ENCODE results near the gene BAX. TPM values are rescaled to one million over a fixed set of nuclear protein-coding genes. Genes with fewer than 3 reads are reported as not detected.

Gene BAX
- total RNA-seq, 2 experiments from 2014 or later, result 310 to 324 TPM

DNA sequence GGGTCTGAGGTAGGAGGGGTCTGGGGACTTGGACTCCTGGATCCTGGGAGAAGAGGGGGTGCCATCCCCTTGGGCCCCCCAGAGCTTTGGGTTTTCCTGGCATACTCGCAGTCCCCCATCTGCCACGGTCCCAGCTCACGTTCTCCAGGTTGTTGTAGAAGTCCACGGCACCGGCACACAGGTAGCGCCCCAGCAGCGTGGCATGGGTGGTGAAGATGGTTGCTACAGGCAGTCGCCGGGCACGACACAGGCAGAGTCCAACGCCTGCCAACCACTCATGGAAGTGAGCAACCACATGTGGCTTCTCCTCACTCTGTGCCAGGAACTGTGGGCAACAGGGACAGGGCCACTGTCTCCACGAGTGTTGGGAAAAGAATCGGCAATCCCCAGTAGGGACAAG is 31.0 kb downstream of the BAX start:
- Mint-ChIP-seq H3K4me3 (no peak overlapping the region), H3K27ac (no peak overlapping the region), H3K4me1 (peaks cover 5% of the 10 kb centered on the region), H3K27me3 (no peaks in the 10 kb centered on the region), H3K9me3 (no peaks in the 10 kb centered on the region), H3K36me3 (ENCODE audit: low read depth) (peaks cover 40% of the 10 kb centered on the region)
- ChIA-PET CTCF (interaction anchor here (0.6 to 10.8 kb wide), 2 partner anchors 7 to 9 kb away, joined by 3 to 89 read pairs; partner anchors contain the start of genes GYS1 and RUVBL2), POLR2A (no interaction called here)
- DNase-seq, result no peak

DNA sequence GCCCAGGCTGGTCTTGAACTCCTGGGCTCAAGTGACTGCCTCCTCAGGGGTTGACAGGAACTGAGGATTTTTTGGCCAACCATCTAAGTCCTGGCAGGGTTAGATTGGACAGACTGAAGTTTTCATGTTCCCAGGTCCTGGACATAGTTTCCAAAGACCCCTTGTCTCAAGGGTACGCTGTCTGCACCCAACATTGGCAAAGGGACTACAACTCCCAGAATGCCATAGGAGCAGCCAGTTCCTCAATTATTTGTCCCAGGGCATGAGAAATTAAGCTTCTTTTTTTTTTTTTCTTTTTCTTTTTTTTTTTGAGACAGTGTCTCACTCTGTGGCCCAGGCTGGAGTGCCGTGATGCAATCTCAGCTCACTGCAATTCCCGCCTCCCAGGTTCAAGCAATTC is 31.5 kb downstream of the BAX start:
- no peak overlapping the region for H3K27ac Mint-ChIP-seq
- H3K4me3 Mint-ChIP-seq, result no peak overlapping the region
- ChIA-PET POLR2A (no interaction called here), CTCF (interaction anchor here (0.6 to 1.6 kb wide), 3 partner anchors 10 to 27 kb away, joined by 3 to 6 read pairs (median 6); no protein-coding TSS in a partner anchor)
- peaks cover 37% of the 10 kb centered on the region for H3K36me3 Mint-ChIP-seq (ENCODE audit: low read depth)
- peaks cover 9% of the 10 kb centered on the region for H3K4me1 Mint-ChIP-seq
- H3K9me3 Mint-ChIP-seq, result no peaks in the 10 kb centered on the region
- H3K27me3 Mint-ChIP-seq, result no peaks in the 10 kb centered on the region
- no peak for DNase-seq

DNA sequence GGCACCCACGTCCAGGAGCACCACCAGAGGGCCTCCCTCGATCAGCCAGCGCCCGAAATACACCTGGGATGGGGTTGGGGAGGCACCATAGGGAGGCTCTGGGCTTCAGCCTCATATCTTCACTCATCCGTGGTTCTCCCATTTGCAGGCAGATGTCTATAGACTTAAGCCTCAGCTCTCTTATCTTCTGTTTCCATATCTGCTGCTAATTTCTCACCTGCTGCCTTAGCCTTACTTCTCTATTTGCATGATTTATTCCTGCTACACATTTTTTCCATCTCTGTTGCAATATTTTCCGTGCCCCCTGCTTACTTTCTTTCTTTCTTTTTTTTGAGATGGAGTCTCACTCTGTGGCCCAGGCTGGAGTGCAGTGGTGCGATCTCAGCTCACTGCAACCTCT is 32.6 kb downstream of the BAX start:
- H3K9me3 Mint-ChIP-seq, result no peaks in the 10 kb centered on the region
- DNase-seq, result no peak
- H3K4me3 Mint-ChIP-seq, result no peak overlapping the region
- H3K4me1 Mint-ChIP-seq, result peaks cover 15% of the 10 kb centered on the region
- H3K36me3 Mint-ChIP-seq (ENCODE audit: low read depth), result peaks cover 33% of the 10 kb centered on the region
- ChIA-PET POLR2A (no interaction called here), CTCF (interaction anchor here (0.8 to 1.6 kb wide), 4 partner anchors 9 to 26 kb away, joined by 3 to 6 read pairs (median 4); no protein-coding TSS in a partner anchor)
- H3K27me3 Mint-ChIP-seq, result no peaks in the 10 kb centered on the region
- no peak overlapping the region for H3K27ac Mint-ChIP-seq

DNA sequence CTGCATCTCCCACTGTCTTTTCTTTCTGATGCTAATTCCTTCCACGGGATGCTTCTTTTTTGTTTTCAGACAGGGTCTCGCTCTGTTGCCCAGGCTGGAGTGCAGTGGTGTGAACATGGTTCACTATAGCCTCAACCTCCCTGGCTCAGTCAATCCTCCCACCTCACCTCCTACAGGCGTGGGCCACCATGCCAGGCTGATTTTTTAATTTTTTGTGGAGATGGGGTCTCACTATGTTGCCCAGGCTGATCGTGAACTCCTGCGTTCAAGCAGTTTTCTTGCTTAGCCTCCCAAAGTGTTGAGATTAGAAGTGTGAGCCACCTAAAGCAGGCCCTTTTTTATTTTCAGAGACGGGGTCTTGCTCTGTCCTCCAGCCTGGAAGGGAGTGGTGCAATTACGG is 33.6 kb downstream of the BAX start:
- Mint-ChIP-seq H3K27me3 (no peaks in the 10 kb centered on the region), H3K27ac (no peak overlapping the region), H3K36me3 (ENCODE audit: low read depth) (peaks cover 28% of the 10 kb centered on the region), H3K4me1 (peaks cover 17% of the 10 kb centered on the region), H3K4me3 (no peak overlapping the region), H3K9me3 (no peaks in the 10 kb centered on the region)
- CTCF ChIA-PET, result interaction anchor here (0.6 kb wide), 1 partner anchor 9 kb away, joined by 3 read pairs; no protein-coding TSS in a partner anchor
- POLR2A ChIA-PET, result no interaction called here
- no peak for DNase-seq

DNA sequence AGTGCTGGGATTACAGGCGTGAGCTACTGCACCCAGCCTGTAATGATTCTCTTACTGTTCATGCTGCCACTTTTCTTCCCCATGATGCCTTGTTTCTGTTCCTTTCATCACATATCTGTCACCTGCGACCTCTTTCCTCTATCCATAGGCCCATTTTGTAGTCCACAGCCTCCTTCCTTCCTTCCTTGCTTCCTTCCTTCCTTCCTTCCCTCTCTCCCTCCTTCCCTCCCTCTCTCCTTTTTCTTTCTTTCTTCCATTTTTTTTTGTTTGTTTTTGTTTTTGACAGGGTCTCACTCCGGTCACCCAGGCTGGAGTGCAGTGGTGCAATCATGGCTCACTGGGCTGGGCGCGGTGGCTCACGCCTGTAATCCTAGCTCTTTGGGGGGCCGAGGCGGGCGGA is 34.2 kb downstream of the BAX start:
- Mint-ChIP-seq H3K4me1 (peaks cover 19% of the 10 kb centered on the region), H3K9me3 (no peaks in the 10 kb centered on the region), H3K27ac (no peak overlapping the region), H3K36me3 (ENCODE audit: low read depth) (peaks cover 27% of the 10 kb centered on the region), H3K27me3 (no peaks in the 10 kb centered on the region), H3K4me3 (no peak overlapping the region)
- ChIA-PET CTCF (interaction anchor here (0.6 kb wide), 1 partner anchor 178 kb away, joined by 3 read pairs; no protein-coding TSS in a partner anchor), POLR2A (interaction anchor here (0.7 kb wide), 1 partner anchor 155 kb away, joined by 8 read pairs; no protein-coding TSS in a partner anchor)
- DNase-seq, result no peak

DNA sequence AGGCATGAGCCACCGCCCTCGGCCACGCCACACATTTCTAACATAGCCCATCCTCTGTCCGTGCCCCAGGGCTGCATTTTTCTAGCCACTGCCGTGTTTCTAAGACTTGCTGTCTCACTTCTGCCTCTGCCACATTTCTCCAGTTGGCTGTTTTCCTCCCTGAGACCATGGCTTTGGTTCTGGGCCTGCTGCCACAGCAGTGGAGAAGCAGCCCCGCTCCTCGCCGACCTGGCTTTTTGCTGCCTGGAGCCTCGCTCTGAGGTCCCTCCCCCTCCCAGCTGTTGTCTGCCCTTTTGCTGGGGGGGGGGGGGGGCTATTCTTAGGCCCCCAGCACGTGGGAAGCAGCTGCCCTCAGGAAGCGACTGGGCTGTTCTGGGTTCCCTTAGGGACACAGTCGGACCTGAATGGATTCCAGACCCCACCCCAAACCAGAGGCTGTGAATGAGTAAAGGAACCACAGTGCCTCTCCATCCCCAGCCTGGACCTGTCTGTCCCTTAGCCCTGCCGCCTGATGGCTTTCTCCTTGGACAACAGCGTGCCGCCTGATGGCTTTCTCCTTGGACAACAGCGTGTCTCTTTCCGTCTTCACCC is 35.1 kb downstream of the BAX start:
- POLR2A ChIA-PET, result interaction anchor here (0.7 kb wide), 1 partner anchor 156 kb away, joined by 8 read pairs; no protein-coding TSS in a partner anchor
- no peak overlapping the region for H3K4me3 Mint-ChIP-seq
- H3K9me3 Mint-ChIP-seq, result no peaks in the 10 kb centered on the region
- DNase-seq, result no peak
- H3K4me1 Mint-ChIP-seq, result peaks cover 25% of the 10 kb centered on the region
- H3K27me3 Mint-ChIP-seq, result no peaks in the 10 kb centered on the region
- peaks cover 27% of the 10 kb centered on the region for H3K36me3 Mint-ChIP-seq (ENCODE audit: low read depth)
- CTCF ChIA-PET, result interaction anchor here (0.6 to 1.9 kb wide), 5 partner anchors 8 to 221 kb away, joined by 3 to 7 read pairs (median 4); no protein-coding TSS in a partner anchor
- no peak overlapping the region for H3K27ac Mint-ChIP-seq

DNA sequence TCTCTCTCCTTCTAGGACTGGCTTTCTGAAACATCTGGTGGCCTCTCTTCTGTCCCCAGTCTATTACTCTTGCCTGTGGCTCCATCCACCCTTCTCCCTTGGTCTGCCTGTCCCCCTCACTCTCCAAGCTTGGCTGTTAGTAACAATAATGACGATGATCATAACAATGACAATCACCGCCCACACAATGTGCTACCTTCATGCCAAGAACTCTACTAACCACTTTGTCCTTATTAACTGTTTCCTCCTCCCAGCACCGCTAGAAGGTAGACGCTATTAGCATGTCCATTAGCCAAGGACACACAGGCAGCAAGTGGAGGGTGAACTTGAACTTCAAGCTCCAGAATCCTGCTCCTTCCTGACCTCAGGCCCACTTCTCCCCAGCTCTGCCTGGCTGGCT is 35.7 kb downstream of the BAX start:
- ChIA-PET CTCF (interaction anchor here (0.6 to 1.9 kb wide), 3 partner anchors 7 to 11 kb away, joined by 3 to 7 read pairs (median 4); no protein-coding TSS in a partner anchor), POLR2A (no interaction called here)
- Mint-ChIP-seq H3K9me3 (no peaks in the 10 kb centered on the region), H3K27me3 (no peaks in the 10 kb centered on the region), H3K36me3 (ENCODE audit: low read depth) (peaks cover 24% of the 10 kb centered on the region), H3K4me3 (no peak overlapping the region), H3K27ac (no peak overlapping the region), H3K4me1 (peaks cover 31% of the 10 kb centered on the region)
- no peak for DNase-seq

DNA sequence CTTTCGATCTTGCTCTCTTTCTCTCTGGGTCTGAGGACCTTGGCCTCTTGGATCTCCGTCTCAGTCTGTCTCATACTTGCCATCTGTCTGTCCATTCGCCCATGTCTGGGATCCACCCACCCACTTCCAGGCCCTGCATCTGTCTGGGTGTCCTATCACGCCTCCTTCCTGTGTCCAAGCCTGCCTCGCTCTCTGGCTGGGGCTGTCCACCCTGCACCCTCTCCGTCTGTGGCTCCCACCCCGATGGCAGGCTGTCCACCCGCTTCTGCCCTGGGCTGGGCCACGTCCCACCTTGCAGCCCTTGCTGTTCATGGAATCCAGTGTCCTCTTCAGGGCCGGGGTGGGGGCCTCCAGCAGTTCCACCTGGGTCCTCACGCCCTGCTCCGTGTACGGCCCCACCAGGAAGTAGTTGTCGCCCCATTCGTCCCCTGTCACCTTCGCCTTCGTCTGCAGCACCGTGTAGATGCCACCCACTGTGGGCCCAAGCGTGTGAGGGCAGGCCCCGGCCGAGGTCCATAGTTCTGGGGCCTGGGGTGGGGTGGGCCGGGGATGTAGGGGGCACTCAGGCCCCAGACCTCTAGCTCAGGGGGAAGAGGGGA is 36.4 kb downstream of the BAX start:
- POLR2A ChIA-PET, result no interaction called here
- H3K4me3 Mint-ChIP-seq, result peak overlapping the region; percentile 59
- no peak overlapping the region for H3K27ac Mint-ChIP-seq
- CTCF ChIA-PET, result interaction anchor here (1.9 to 3.3 kb wide), 4 partner anchors 9 to 18 kb away, joined by 7 to 89 read pairs (median 26); no protein-coding TSS in a partner anchor
- H3K36me3 Mint-ChIP-seq (ENCODE audit: low read depth), result peaks cover 24% of the 10 kb centered on the region
- no peaks in the 10 kb centered on the region for H3K27me3 Mint-ChIP-seq
- H3K9me3 Mint-ChIP-seq, result no peaks in the 10 kb centered on the region
- no peak for DNase-seq
- peaks cover 33% of the 10 kb centered on the region for H3K4me1 Mint-ChIP-seq

DNA sequence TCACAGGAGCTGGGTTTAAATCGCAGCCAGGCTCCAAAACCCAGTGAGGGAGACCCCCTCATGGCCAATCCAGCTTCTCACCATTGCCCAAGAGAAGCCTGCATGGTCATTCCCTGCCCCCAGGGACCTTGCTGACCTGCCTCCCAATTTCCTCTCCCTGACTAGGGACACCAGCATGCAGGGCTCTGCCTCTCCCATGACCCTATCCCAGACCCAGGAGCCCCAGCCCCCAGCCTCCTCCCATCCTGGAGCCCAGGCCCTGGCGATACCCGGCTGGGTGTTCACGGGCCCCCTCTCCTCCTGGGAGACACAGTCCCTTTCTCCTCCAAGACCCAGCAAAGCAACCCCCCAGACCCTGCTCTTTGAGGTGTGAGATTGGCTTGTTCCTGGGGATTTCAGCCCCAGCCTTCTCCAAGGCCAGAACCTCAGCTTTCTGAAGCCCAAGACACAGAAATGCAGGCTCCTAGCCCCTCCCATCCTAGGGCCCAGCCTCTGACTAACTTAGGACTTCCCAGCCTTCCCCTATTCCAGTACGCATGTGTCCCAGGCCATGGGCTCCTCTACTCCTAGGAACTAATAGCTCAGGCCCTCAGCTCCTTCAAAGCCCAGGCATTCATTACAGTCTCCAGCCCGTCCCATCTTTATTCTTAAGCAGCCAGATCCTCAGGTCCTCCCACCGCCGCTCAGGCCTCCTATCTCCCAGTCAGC is 37.4 kb downstream of the BAX start:
- Mint-ChIP-seq H3K27me3 (no peaks in the 10 kb centered on the region), H3K27ac (peak overlapping the region; percentile 97), H3K4me1 (peaks cover 34% of the 10 kb centered on the region), H3K4me3 (peak overlapping the region; percentile 92), H3K9me3 (no peaks in the 10 kb centered on the region), H3K36me3 (ENCODE audit: low read depth) (peaks cover 21% of the 10 kb centered on the region)
- DNase-seq, result no peak
- ChIA-PET CTCF (interaction anchor here (1.8 to 3.3 kb wide), 6 partner anchors 8 to 120 kb away, joined by 4 to 89 read pairs (median 14); partner anchors contain the start of gene PPP1R15A), POLR2A (no interaction called here)

DNA sequence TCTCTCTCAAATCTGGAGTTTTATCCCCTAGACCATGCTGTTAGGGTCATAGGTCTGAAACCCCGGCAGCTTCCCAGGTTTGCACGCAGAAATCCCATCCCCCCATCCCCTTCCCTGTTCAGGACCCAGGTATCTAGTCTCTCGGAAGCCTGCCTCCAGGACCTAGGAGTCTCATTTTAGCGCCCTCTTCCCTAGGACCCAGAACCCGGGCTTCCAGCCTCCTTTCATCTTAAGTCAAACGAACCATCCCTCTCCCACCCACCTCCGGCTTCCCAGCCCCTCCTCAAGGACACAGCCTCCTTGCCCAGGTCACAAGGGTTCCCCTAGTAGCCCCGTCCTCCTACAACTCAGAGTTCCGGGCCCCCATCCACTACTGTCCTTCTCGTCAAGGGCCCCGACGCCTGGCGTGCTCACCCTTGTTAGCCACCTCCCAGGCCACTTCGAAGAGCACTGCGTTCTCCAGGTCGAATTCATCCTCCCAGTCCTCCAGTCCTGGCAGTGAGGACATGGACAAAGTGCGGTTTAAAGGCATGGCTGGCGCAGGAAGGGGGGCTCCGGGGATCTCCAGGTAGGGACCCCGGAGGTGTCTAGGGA is 38.0 kb downstream of the BAX start:
- no peaks in the 10 kb centered on the region for H3K27me3 Mint-ChIP-seq
- peaks cover 36% of the 10 kb centered on the region for H3K4me1 Mint-ChIP-seq
- ChIA-PET CTCF (interaction anchor here (0.6 to 3.3 kb wide), 30 partner anchors 12 to 517 kb away, joined by 3 to 89 read pairs (median 4); partner anchors contain the start of genes CGB2, DHDH, HRC and LIN7B), POLR2A (interaction anchor here (0.6 kb wide), 1 partner anchor 45 kb away, joined by 3 read pairs; no protein-coding TSS in a partner anchor)
- peak; percentile 33 for DNase-seq
- no peaks in the 10 kb centered on the region for H3K9me3 Mint-ChIP-seq
- peak overlapping the region; percentile 92 for H3K4me3 Mint-ChIP-seq
- peaks cover 19% of the 10 kb centered on the region for H3K36me3 Mint-ChIP-seq (ENCODE audit: low read depth)
- H3K27ac Mint-ChIP-seq, result peak overlapping the region; percentile 97

DNA sequence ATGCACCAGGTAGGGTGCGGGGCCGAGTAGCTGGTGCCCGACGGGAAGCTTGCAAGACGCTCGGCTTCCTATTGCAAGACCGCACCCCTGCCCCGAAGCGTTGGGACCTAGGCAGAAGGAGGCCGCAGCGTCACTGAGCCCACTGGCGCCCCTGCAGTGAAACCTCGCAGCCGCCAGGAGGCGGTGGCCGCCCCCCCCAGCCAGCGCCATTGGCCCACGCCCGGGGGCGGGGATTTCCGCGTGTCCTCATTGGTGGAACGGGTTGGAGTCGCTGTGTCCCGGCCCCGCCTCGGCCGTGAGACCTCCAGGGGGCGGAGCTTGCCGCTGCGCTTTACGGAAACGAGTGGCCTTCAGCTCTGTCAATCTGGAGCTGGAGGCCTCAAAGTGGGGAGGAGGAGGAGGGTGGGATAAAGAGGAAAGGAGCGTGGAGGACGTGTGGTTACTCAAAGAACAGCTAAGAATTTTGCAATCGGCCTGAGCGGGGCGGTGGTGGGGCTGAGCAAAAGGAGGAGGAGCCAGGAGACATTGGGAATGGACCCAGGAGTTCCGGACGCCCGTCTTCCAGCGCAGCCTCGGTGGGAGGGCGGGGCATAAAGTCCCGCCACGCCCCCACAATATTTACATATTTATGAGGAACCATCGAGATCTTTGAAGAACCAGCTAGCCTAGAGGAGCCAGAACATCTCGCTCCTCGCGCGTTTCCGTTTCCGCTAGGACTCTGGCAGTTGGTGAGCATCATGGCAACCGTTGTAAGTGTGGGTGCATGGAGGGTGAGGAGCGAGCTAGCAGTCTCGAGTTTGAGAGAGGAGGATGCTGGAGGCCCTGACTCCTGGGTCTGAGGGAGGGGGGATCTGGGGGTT is 38.7 kb downstream of the BAX start, which contains the start of the genes GYS1 and RUVBL2:
Gene GYS1, minus strand, starts transcription at position 135 of the 860 bp plus-strand sequence. CDS start 197 bp downstream, outside the sequence.
Gene RUVBL2, plus strand, starts transcription at position 713 of the 860 bp plus-strand sequence. Its CDS starts 25 bp downstream, at position 738.
- peaks cover 41% of the 10 kb centered on the region for H3K4me1 Mint-ChIP-seq
- POLR2A ChIA-PET, result interaction anchor here (0.5 to 1.1 kb wide), 4 partner anchors 26 to 382 kb away, joined by 3 to 7 read pairs (median 4); partner anchors contain the start of gene PPP1R15A

More for the DNA sequence above, 38.7 kb downstream of the BAX start, which contains the start of the genes GYS1 and RUVBL2:
- Mint-ChIP-seq H3K36me3 (ENCODE audit: low read depth) (peaks cover 14% of the 10 kb centered on the region), H3K4me3 (peak within 1 kb of the TSS; percentile 92), H3K9me3 (no peaks in the 10 kb centered on the region), H3K27ac (peak within 1 kb of the TSS; percentile 97), H3K27me3 (no peaks in the 10 kb centered on the region)
- CTCF ChIA-PET, result interaction anchor here (0.6 to 3.3 kb wide), 57 partner anchors 8 to 877 kb away, joined by 3 to 89 read pairs (median 4); partner anchors contain the start of genes BAX, CGB2, CGB8 and DHDH
- peak; percentile 99 for DNase-seq

Measured in activated CD4-positive, alpha-beta T cell treated with anti-CD3 and anti-CD28 coated beads, Interleukin-2, amount 10 ng/mL, durations not matched to agents 7 days and 5 days (primary cell).